CD14-positive monocyte (primary cell): ENCODE measurements around the gene CAPZA1. TPM values are rescaled to one million over a fixed set of nuclear protein-coding genes. Genes with fewer than 3 reads are reported as not detected.

Experiments
- DNase-seq, 3 donors: peaks; one replicate each; pipeline ENCODE4 v3.0.0-alpha.2; 2011 to 2022
- H2AFZ ChIP-seq: 2 replicates; pipeline ENCODE4 v1.6.0; 2012; ENCODE audit warnings: mild to moderate bottlenecking, low read depth, low read length, inconsistent platforms; ENCODE audit not compliant: insufficient read depth, poor library complexity, severe bottlenecking
- H3K27ac ChIP-seq, 2 donors: 1 replicate in 1 of 2; 2 replicates in 1 of 2; pipeline ENCODE4 v1.5.1; 2012 to 2013; ENCODE audit warnings: low read length in 2 of 2, control low read depth in 1 of 2, inconsistent platforms in 1 of 2, low read depth in 1 of 2, mild to moderate bottlenecking in 1 of 2
- H3K27me3 ChIP-seq, 2 donors: one replicate each; pipeline versions ENCODE4 v1.6.0 to v1.6.1; 2011 to 2013; ENCODE audit warnings: low read length in 2 of 2; ENCODE audit not compliant: control insufficient read depth in 2 of 2, insufficient read depth in 2 of 2
- H3K36me3 ChIP-seq, 2 donors: replicated peaks in 1 of 2; 1 replicate in 1 of 2; 2 replicates in 1 of 2; pipeline versions ENCODE4 v1.5.1 to v1.6.1; 2012 to 2013; ENCODE audit warnings: low read length in 2 of 2, control low read depth in 1 of 2, inconsistent platforms in 1 of 2, mild to moderate bottlenecking in 1 of 2; ENCODE audit not compliant: insufficient read depth in 2 of 2, control insufficient read depth in 1 of 2
- H3K4me1 ChIP-seq, 2 donors: 1 replicate in 1 of 2; 2 replicates in 1 of 2; pipeline versions ENCODE4 v1.5.1 to v1.6.1; 2012 to 2013; ENCODE audit warnings: low read length in 2 of 2, control low read depth in 1 of 2, inconsistent platforms in 1 of 2, mild to moderate bottlenecking in 1 of 2, moderate library complexity in 1 of 2; ENCODE audit not compliant: insufficient read depth in 2 of 2, control insufficient read depth in 1 of 2
- H3K4me2 ChIP-seq: replicated peaks from 2 replicates; pipeline ENCODE3; 2012; ENCODE audit warnings: low read length, moderate library complexity, mild to moderate bottlenecking; ENCODE audit not compliant: poor library complexity, severe bottlenecking; ENCODE audit errors: extremely low read depth
- H3K4me3 ChIP-seq, 3 experiments: fragments of 200-600 bp in 1 of 3; sonication (generic) in 1 of 3; replicated peaks in 1 of 3; 1 replicate in 2 of 3; 2 replicates in 1 of 3; pipeline ENCODE4 v1.5.1; 2011 to 2013; ENCODE audit warnings: low read length in 3 of 3, mild to moderate bottlenecking in 3 of 3, control low read depth in 2 of 3, low read depth in 2 of 3, inconsistent platforms in 1 of 3, moderate library complexity in 1 of 3
- H3K79me2 ChIP-seq: 2 replicates; pipeline ENCODE4 v1.6.0; 2012; ENCODE audit warnings: mild to moderate bottlenecking, control low read depth, inconsistent platforms, low read length, moderate library complexity; ENCODE audit not compliant: insufficient read depth
- H3K9ac ChIP-seq: 2 replicates; pipeline ENCODE4 v1.6.0; 2017; ENCODE audit warnings: low read length, mild to moderate bottlenecking; ENCODE audit not compliant: insufficient read depth, poor library complexity, severe bottlenecking
- H3K9me3 ChIP-seq, 2 donors: replicated peaks in 1 of 2; 1 replicate in 1 of 2; 2 replicates in 1 of 2; pipeline versions ENCODE4 v1.5.1 to v1.6.1; 2012 to 2013; ENCODE audit warnings: low read length in 2 of 2, control low read depth in 1 of 2; ENCODE audit not compliant: control insufficient read depth in 1 of 2, insufficient read depth in 1 of 2
- H4K20me1 ChIP-seq: 2 replicates; pipeline ENCODE4 v1.6.0; 2012; ENCODE audit warnings: mild to moderate bottlenecking, low read length, control low read depth, moderate library complexity; ENCODE audit not compliant: insufficient read depth
- H3K27ac Mint-ChIP-seq, 7 donors: one replicate each; pipeline ENCODE4 v1.8.0; 2020; ENCODE audit warnings: mild to moderate bottlenecking in 7 of 7, mixed read lengths in 7 of 7, moderate library complexity in 6 of 7, inconsistent platforms in 2 of 7
- H3K27me3 Mint-ChIP-seq, 3 donors: one replicate each; pipeline ENCODE4 v1.8.0; 2021 to 2022; ENCODE audit warnings: low read depth in 3 of 3, mild to moderate bottlenecking in 3 of 3, mixed read lengths in 3 of 3, moderate library complexity in 3 of 3, inconsistent platforms in 1 of 3
- H3K36me3 Mint-ChIP-seq, 2 donors: one replicate each; pipeline ENCODE4 v1.8.0; 2020; ENCODE audit warnings: mixed read lengths in 2 of 2, inconsistent platforms in 1 of 2, mild to moderate bottlenecking in 1 of 2
- H3K4me1 Mint-ChIP-seq: one replicate; pipeline ENCODE4 v1.8.0; 2020; ENCODE audit warnings: mild to moderate bottlenecking, mixed read lengths
- H3K4me3 Mint-ChIP-seq, 2 donors: one replicate each; pipeline ENCODE4 v1.8.0; 2020; ENCODE audit warnings: mild to moderate bottlenecking in 2 of 2, mixed read lengths in 2 of 2, moderate library complexity in 1 of 2
- H3K9me3 Mint-ChIP-seq, 7 donors: one replicate each; pipeline ENCODE4 v1.8.0; 2020 to 2022; ENCODE audit warnings: mixed read lengths in 7 of 7, mild to moderate bottlenecking in 6 of 7, moderate library complexity in 6 of 7, inconsistent platforms in 2 of 7
- WGBS: methylation state at CpG from one replicate; pipeline ENCODE4 v1.1.5; 2013; ENCODE audit warnings: missing lambda C conversion rate; ENCODE audit not compliant: insufficient coverage; 5-methylcytosine and 5-hydroxymethylcytosine counted together
- intact Hi-C, 2 donors: fragments of 100-400 bp; cut with micrococcal nuclease; formaldehyde crosslinking; loops; one replicate each; pipeline versions ENCODE4 v1.15.0 to v1.15.1; 2023
- polyA plus RNA-seq, 3 donors: library from polyadenylated mRNA; depleted of rRNA in 1 of 3; unstranded in 2 of 3; stranded (reverse) in 1 of 3; fragments of 300-500 nt in 2 of 3; fragments of >200 nt in 1 of 3; fragmentation: Illumina TruSeq in 2 of 3; gene quantifications; 1 replicate in 2 of 3; 2 replicates in 1 of 3; pipeline ENCODE4 v1.2.3, GENCODE V29; 2012 to 2021
- TF ChIP-seq, protein P1 (sequence below): fragments of 200-600 bp; IDR thresholded peaks from one replicate; pipeline ENCODE4 v1.8.0; 2022; ENCODE audit warnings: antibody characterized with exemption, mild to moderate bottlenecking

Gene CAPZA1
- polyA plus RNA-seq, 3 donors = 93.4 to 357 (median 339) TPM

DNA sequence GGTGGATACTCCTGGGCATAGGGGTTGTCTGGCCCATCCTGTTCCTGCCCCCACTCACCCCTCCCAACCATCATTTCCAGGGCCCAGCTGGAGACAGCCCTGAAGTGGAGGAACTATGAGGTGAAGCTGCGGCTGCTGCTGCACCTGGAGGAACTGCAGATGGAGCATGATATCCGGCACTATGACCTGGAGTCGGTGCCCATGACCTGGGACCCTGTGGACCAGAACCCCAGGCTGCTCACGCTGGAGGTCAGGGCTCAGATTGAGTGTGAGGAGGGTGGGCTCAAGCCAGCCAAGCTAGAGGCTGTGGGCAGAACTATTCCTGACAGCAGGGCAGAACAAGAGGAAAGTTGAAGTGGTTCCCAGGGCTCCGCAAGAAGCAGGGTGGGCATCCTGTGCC is 73.0 kb downstream of the CAPZA1 start:
- intact Hi-C loops = no loop called here
- H3K36me3 ChIP-seq = peaks cover 3 to 48% of the 10 kb centered on the region in 2 donors
- H3K27me3 Mint-ChIP-seq = peaks cover 0 to 1% (median 0%) of the 10 kb centered on the region in 3 donors
- peaks cover 0 to 12% of the 10 kb centered on the region in 2 donors for H3K36me3 Mint-ChIP-seq
- no peaks in the 10 kb centered on the region for H3K4me1 ChIP-seq
- H3K9me3 Mint-ChIP-seq = peaks cover 0 to 1% (median 0%) of the 10 kb centered on the region in 7 donors
- H3K9ac ChIP-seq = no peak overlapping the region
- no peaks in the 10 kb centered on the region for H3K4me1 Mint-ChIP-seq
- no peaks in the 10 kb centered on the region for H3K9me3 ChIP-seq
- H3K27ac Mint-ChIP-seq = no peak overlapping the region
- WGBS = 98% methylated on average over 5 of the region's 5 CpGs
- no peak overlapping the region for H3K4me2 ChIP-seq
- H3K27ac ChIP-seq = no peak overlapping the region
- TF ChIP-seq, protein P1, sequence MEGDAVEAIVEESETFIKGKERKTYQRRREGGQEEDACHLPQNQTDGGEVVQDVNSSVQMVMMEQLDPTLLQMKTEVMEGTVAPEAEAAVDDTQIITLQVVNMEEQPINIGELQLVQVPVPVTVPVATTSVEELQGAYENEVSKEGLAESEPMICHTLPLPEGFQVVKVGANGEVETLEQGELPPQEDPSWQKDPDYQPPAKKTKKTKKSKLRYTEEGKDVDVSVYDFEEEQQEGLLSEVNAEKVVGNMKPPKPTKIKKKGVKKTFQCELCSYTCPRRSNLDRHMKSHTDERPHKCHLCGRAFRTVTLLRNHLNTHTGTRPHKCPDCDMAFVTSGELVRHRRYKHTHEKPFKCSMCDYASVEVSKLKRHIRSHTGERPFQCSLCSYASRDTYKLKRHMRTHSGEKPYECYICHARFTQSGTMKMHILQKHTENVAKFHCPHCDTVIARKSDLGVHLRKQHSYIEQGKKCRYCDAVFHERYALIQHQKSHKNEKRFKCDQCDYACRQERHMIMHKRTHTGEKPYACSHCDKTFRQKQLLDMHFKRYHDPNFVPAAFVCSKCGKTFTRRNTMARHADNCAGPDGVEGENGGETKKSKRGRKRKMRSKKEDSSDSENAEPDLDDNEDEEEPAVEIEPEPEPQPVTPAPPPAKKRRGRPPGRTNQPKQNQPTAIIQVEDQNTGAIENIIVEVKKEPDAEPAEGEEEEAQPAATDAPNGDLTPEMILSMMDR = no peak
- DNase-seq = no peak
- no peaks in the 10 kb centered on the region for H4K20me1 ChIP-seq
- H3K4me3 Mint-ChIP-seq = no peak overlapping the region
- H2AFZ ChIP-seq = no peak overlapping the region
- H3K27me3 ChIP-seq = no peaks in the 10 kb centered on the region
- H3K79me2 ChIP-seq = no peaks in the 10 kb centered on the region
- no peak overlapping the region for H3K4me3 ChIP-seq

DNA sequence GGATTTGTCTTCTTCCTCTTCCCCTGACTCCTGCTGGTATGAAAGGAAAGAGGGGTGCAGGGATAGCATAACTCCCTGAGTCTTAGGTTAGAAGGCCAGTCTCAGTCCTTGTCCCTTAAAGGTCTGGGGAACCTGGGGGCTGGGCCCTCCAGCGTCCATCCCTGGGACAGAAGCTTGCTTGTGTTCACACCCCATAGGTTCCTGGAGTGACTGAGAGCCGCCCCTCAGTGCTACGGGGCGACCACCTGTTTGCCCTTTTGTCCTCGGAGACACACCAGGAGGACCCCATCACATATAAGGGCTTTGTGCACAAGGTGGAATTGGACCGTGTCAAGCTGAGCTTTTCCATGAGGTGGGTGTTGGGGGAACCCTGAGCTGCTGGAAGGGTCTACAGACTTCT is 74.2 kb downstream of the CAPZA1 start:
- Histone ChIP-seq H3K4me1 (no peaks in the 10 kb centered on the region), H3K4me2 (no peak overlapping the region), H3K4me3 (no peak overlapping the region), H3K27ac (no peak overlapping the region), H3K79me2 (no peaks in the 10 kb centered on the region), H3K9ac (no peak overlapping the region), H3K27me3 (no peaks in the 10 kb centered on the region), H3K36me3 (peaks cover 3 to 60% of the 10 kb centered on the region in 2 donors), H4K20me1 (no peaks in the 10 kb centered on the region), H2AFZ (no peak overlapping the region), H3K9me3 (no peaks in the 10 kb centered on the region)
- H3K4me3 Mint-ChIP-seq = no peak overlapping the region
- H3K36me3 Mint-ChIP-seq = peaks cover 3 to 16% of the 10 kb centered on the region in 2 donors
- TF ChIP-seq, protein P1 = no peak
- 100% methylated on average over 4 of the region's 6 CpGs for WGBS
- H3K9me3 Mint-ChIP-seq = peaks cover 0 to 3% (median 0%) of the 10 kb centered on the region in 7 donors
- intact Hi-C loops = no loop called here
- no peaks in the 10 kb centered on the region for H3K4me1 Mint-ChIP-seq
- no peak for DNase-seq
- H3K27me3 Mint-ChIP-seq = peaks cover 0 to 1% (median 0%) of the 10 kb centered on the region in 3 donors
- H3K27ac Mint-ChIP-seq = no peak overlapping the region
